CD4-positive, alpha-beta T cell treated with Interferon gamma for 1 hour (primary cell): Measurements from ENCODE around the gene GSAP.

Source experiments
- DNase-seq: peaks from one replicate; pipeline ENCODE4 v3.0.0-alpha.2; 2020

GSAP gene

GRCh38 chr7:77407906-77408305 is 8.2 kb downstream of the GSAP start:
- no peak for DNase-seq

GRCh38 chr7:77406421-77406820 is 9.7 kb downstream of the GSAP start:
- no peak for DNase-seq

GRCh38 chr7:77404641-77405040 is 11.5 kb downstream of the GSAP start:
- DNase-seq = no peak

GRCh38 chr7:77403957-77404356 is 12.2 kb downstream of the GSAP start:
- no peak for DNase-seq

GRCh38 chr7:77402818-77403217 is 13.3 kb downstream of the GSAP start:
- no peak for DNase-seq

- DNase-seq = no peak
Observed at GRCh38 chr7:77401002-77401401, 15.1 kb downstream of the GSAP start.

- no peak for DNase-seq
Observed at GRCh38 chr7:77399816-77400215, 16.3 kb downstream of the GSAP start.

- no peak for DNase-seq
Observed at GRCh38 chr7:77396894-77397547, 19.1 kb downstream of the GSAP start.

GRCh38 chr7:77395626-77396025 is 20.5 kb downstream of the GSAP start:
- DNase-seq = no peak

- DNase-seq = no peak
Observed at GRCh38 chr7:77393954-77394353, 22.2 kb downstream of the GSAP start.

GRCh38 chr7:77393261-77393660 is 22.9 kb downstream of the GSAP start:
- DNase-seq = no peak

- DNase-seq = no peak
Observed at GRCh38 chr7:77391230-77391629, 24.9 kb downstream of the GSAP start.

GRCh38 chr7:77388055-77388641 is 28.0 kb downstream of the GSAP start:
- DNase-seq = no peak

- DNase-seq = no peak
Observed at GRCh38 chr7:77386165-77386822, 29.9 kb downstream of the GSAP start.

- DNase-seq = no peak
Observed at GRCh38 chr7:77383333-77383740, 32.8 kb downstream of the GSAP start.

GRCh38 chr7:77382532-77382931 is 33.6 kb downstream of the GSAP start:
- DNase-seq = no peak

- DNase-seq = no peak
Observed at GRCh38 chr7:77378584-77378983, 37.6 kb downstream of the GSAP start.

- DNase-seq = no peak
Observed at GRCh38 chr7:77370606-77371005, 45.5 kb downstream of the GSAP start.

GRCh38 chr7:77368974-77369373 is 47.2 kb downstream of the GSAP start:
- DNase-seq = no peak

GRCh38 chr7:77367976-77368375 is 48.2 kb downstream of the GSAP start:
- no peak for DNase-seq

- no peak for DNase-seq
Observed at GRCh38 chr7:77362905-77363304, 53.2 kb downstream of the GSAP start.

GRCh38 chr7:77360969-77361368 is 55.2 kb downstream of the GSAP start:
- no peak for DNase-seq

- no peak for DNase-seq
Observed at GRCh38 chr7:77360104-77360503, 56.0 kb downstream of the GSAP start.

GRCh38 chr7:77359599-77359998 is 56.5 kb downstream of the GSAP start:
- DNase-seq = no peak

GRCh38 chr7:77354914-77355313 is 61.2 kb downstream of the GSAP start:
- no peak for DNase-seq
